Loucy (cell line): ENCODE results near the gene CHN2.

ENCODE experiments used
- H2AFZ ChIP-seq: fragments of 200-600 bp; sonication (generic); 2 replicates; pipeline ENCODE4 v1.6.0; 2016; ENCODE audit warnings: antibody characterized with exemption, mild to moderate bottlenecking, low read length, moderate library complexity
- H3F3A ChIP-seq: fragments of 200-600 bp; 2 replicates; pipeline ENCODE4 v1.6.0; 2016; ENCODE audit warnings: antibody characterized with exemption, low read depth, mild to moderate bottlenecking
- H3K27me3 ChIP-seq: fragments of 200-600 bp; sonication (generic); 2 replicates; pipeline ENCODE4 v1.6.1; 2014; ENCODE audit warnings: low read length, mild to moderate bottlenecking; ENCODE audit not compliant: insufficient read depth, poor library complexity, severe bottlenecking
- H3K36me3 ChIP-seq: fragments of 200-600 bp; sonication (generic); 2 replicates; pipeline ENCODE4 v1.6.1; 2016; ENCODE audit warnings: low read length; ENCODE audit not compliant: insufficient read depth
- H3K4me1 ChIP-seq: fragments of 200-600 bp; sonication (generic); 2 replicates; pipeline ENCODE4 v1.5.1; 2014; ENCODE audit warnings: low read length, mild to moderate bottlenecking; ENCODE audit not compliant: insufficient read depth, poor library complexity, severe bottlenecking
- H3K4me2 ChIP-seq: fragments of 200-600 bp; sonication (generic); 2 replicates; pipeline ENCODE4 v1.6.0; 2014; ENCODE audit warnings: antibody characterized with exemption, low read length, low read depth, mild to moderate bottlenecking; ENCODE audit not compliant: poor library complexity, severe bottlenecking
- H3K4me3 ChIP-seq: fragments of 200-600 bp; sonication (generic); 2 replicates; pipeline ENCODE4 v1.5.1; 2014; ENCODE audit warnings: low read length, mild to moderate bottlenecking, mixed read lengths; ENCODE audit not compliant: poor library complexity, severe bottlenecking
- H3K79me2 ChIP-seq: fragments of 200-600 bp; sonication (generic); 2 replicates; pipeline ENCODE4 v1.6.1; 2014; ENCODE audit warnings: low read length; ENCODE audit not compliant: insufficient read depth
- H3K9ac ChIP-seq: fragments of 200-600 bp; sonication (generic); 2 replicates; pipeline ENCODE4 v1.6.0; 2014; ENCODE audit warnings: mild to moderate bottlenecking, low read depth, low read length, moderate library complexity; ENCODE audit not compliant: poor library complexity, severe bottlenecking
- H3K9me2 ChIP-seq: fragments of 200-600 bp; sonication (generic); replicated peaks from 2 replicates; pipeline ENCODE4 v1.6.1; 2016; ENCODE audit warnings: low read depth, low read length, mixed read lengths
- H3K9me3 ChIP-seq: fragments of 200-600 bp; sonication (generic); 2 replicates; pipeline ENCODE4 v1.6.1; 2014; ENCODE audit warnings: mild to moderate bottlenecking, antibody characterized with exemption, low read length, low read depth; ENCODE audit not compliant: insufficient read depth
- H4K20me1 ChIP-seq: fragments of 200-600 bp; sonication (generic); 2 replicates; pipeline ENCODE4 v1.6.0; 2014; ENCODE audit warnings: antibody characterized with exemption, low read length, mild to moderate bottlenecking; ENCODE audit not compliant: insufficient read depth, poor library complexity, severe bottlenecking
- EZH2phosphoT487 ChIP-seq: fragments of 200-600 bp; IDR thresholded peaks from 2 replicates; pipeline ENCODE4 v1.6.1; 2018; ENCODE audit warnings: antibody characterized with exemption, mild to moderate bottlenecking, moderate library complexity, borderline replicate concordance
- TF ChIP-seq, protein P1 (sequence below): fragments of 200-600 bp; sonication (generic); conservative IDR thresholded peaks from 2 replicates; pipeline ENCODE4 v1.5.1; 2014; ENCODE audit warnings: mild to moderate bottlenecking, antibody characterized with exemption, low read length

Gene CHN2

DNA sequence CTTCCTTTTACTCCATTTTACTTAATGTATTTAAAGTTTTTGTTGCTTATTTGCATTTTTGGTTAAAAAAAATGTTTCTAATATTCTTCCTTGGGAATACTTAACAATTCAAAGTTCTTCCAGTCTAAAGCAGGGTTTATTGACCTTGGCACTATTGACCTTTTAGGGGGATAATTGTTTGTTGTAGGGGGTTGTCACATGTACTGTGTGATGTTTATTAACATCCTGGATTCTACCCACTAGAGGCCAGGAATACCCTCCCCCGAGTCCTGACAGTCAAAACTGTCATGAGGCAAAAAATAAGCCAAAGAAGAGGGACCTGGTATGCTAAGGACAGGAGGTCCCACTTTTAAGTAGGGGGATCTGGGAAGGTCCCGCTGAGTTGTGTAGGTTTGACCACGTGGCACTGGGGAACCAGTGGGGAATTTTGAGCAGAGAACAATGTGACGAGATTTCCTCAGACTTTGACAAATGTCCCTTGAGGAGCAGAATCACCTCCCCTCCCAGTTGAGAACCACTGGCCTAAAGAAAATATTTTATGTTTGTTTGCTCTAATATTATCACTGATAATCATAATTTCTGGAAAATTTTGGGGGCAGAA is 190.7 kb downstream of the CHN2 start:
- Histone ChIP-seq H3K4me1 (no peaks in the 10 kb centered on the region), H3K4me2 (no peak overlapping the region), H3F3A (no peaks in the 10 kb centered on the region), H3K27me3 (no peaks in the 10 kb centered on the region), H3K9ac (no peak overlapping the region), H3K79me2 (no peaks in the 10 kb centered on the region), H3K36me3 (no peaks in the 10 kb centered on the region), H3K4me3 (no peak overlapping the region), H2AFZ (no peak overlapping the region), H3K9me3 (no peaks in the 10 kb centered on the region), H3K9me2 (no peaks in the 10 kb centered on the region), H4K20me1 (no peaks in the 10 kb centered on the region)
- TF ChIP-seq EZH2phosphoT487 = no peak
- TF ChIP-seq, protein P1, sequence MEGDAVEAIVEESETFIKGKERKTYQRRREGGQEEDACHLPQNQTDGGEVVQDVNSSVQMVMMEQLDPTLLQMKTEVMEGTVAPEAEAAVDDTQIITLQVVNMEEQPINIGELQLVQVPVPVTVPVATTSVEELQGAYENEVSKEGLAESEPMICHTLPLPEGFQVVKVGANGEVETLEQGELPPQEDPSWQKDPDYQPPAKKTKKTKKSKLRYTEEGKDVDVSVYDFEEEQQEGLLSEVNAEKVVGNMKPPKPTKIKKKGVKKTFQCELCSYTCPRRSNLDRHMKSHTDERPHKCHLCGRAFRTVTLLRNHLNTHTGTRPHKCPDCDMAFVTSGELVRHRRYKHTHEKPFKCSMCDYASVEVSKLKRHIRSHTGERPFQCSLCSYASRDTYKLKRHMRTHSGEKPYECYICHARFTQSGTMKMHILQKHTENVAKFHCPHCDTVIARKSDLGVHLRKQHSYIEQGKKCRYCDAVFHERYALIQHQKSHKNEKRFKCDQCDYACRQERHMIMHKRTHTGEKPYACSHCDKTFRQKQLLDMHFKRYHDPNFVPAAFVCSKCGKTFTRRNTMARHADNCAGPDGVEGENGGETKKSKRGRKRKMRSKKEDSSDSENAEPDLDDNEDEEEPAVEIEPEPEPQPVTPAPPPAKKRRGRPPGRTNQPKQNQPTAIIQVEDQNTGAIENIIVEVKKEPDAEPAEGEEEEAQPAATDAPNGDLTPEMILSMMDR = no peak

DNA sequence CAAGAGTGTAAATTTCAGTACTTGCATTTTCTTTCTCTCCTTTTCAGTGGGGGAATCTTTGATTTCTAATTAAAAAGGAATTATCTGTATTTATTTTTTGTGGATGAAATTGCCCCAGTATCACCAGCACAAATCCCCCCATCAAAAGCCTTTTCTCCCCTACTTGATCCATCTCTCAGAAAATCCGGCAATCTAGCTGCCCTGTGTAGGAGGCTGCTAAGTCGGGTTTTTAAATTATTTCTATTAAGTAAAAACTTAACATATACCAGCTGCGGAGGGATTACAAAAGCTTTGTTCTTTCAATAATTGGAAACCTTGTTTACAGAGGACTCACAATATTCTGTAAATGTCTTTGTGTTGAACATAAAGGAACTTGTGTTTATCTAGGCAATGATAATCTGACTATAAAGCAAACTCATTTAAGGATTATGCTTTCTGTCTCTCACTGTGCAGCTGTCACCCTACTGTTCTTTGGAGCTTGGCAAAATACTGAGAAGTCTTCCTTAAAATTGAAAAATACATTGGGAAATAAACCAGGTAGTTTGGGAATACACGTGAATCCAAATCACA is 191.7 kb downstream of the CHN2 start:
- Histone ChIP-seq H3K9ac (no peak overlapping the region), H3K9me2 (no peaks in the 10 kb centered on the region), H3K4me2 (no peak overlapping the region), H2AFZ (no peak overlapping the region), H4K20me1 (no peaks in the 10 kb centered on the region), H3K79me2 (no peaks in the 10 kb centered on the region), H3K27me3 (no peaks in the 10 kb centered on the region), H3K9me3 (no peaks in the 10 kb centered on the region), H3F3A (no peaks in the 10 kb centered on the region), H3K4me1 (peaks cover 9% of the 10 kb centered on the region), H3K36me3 (no peaks in the 10 kb centered on the region), H3K4me3 (no peak overlapping the region)
- TF ChIP-seq, protein P1 = no peak
- no peak for TF ChIP-seq EZH2phosphoT487

DNA sequence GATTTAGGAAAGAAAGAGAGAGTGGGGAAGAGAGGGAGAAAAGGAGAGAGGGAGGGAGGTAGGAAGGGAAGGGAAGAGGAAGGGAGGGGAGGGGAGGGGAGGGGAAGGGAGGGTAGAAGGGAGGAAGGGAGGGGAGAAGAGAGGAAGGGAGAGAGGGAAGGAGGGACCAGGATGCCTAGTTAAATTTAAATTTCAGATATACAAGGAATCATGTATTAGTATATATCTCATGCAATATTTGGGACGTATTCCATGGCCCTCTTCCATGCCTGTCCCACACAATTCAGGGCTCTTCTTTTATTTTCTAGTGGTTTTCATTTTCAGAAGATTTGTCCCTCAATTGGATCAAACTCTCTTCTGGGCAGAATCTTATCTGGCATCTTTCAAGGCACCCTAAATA is 196.7 kb downstream of the CHN2 start:
- Histone ChIP-seq H3K4me1 (peaks cover 12% of the 10 kb centered on the region), H3K27me3 (no peaks in the 10 kb centered on the region), H3K36me3 (no peaks in the 10 kb centered on the region), H3K4me2 (peak overlapping the region; percentile 44), H3K9me2 (no peaks in the 10 kb centered on the region), H3K9me3 (no peaks in the 10 kb centered on the region), H3K4me3 (no peak overlapping the region), H2AFZ (no peak overlapping the region), H3F3A (no peaks in the 10 kb centered on the region), H4K20me1 (no peaks in the 10 kb centered on the region), H3K9ac (no peak overlapping the region), H3K79me2 (no peaks in the 10 kb centered on the region)
- TF ChIP-seq, protein P1 = no peak
- TF ChIP-seq EZH2phosphoT487 = no peak
